Stimulated activated CD8-positive, alpha-beta memory T cell treated with anti-CD3 and anti-CD28 coated beads, Interleukin-4, amount 100 ng/mL, for 48 hours (primary cell): Measurements from ENCODE around the gene AARS1.
A peak's percentile ranks its signal among the peaks of the same experiment; 100 is the strongest.
"Not testable (repeated sequence)": the region's sequence is repeated elsewhere in the genome, so short reads cannot be mapped to it uniquely, and the experiment has no call there.

Experiments used
- DNase-seq: peaks from one replicate; pipeline ENCODE4 v3.0.0-alpha.2; 2020

The AARS1 gene

DNA sequence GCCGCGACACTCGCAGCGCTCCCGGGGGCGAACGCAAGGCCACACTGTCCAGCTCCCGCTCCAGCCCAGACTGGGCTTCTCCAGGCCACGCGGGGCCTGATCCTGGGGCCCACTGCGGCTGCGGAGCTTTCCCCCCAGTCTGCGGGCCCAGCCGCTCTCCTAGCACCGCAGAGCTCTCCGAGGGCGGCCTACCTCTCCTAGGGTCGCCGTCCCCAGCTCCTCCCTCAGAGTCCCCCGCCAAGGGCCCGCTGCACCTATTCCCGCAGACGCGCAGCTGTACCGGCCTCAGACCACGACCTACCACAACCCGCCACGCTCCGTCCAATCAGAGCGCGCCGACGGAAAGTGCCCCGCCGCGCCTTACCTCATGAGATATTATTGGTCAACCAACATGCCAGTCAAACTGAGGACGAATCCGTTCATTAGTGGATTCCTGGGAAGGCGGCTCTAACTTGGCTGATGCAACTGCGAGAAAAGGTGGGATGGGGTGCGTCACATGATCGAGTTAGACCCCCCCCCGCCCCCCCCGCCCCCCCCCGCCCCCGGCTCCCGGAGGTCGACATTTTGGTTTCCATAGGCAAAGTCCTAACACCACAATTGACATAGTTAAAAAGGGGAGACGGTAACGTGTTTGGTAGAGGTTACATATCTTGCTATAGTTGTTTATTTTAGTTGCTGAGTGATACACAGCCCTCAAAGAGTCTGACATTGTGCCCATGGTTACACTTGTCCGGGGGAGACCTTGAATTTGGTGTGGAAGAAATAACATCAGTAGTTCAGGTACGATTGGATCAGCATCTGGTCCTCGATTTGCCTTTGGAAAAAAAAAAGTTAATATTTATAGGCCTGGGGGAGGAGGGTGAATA lies at the start of gene AARS1:
TSS of gene AARS1 (minus strand) at position 278 of the 866 bp plus-strand sequence. CDS start 6,743 bp downstream, outside the sequence.
- peak; percentile 94 for DNase-seq

DNA sequence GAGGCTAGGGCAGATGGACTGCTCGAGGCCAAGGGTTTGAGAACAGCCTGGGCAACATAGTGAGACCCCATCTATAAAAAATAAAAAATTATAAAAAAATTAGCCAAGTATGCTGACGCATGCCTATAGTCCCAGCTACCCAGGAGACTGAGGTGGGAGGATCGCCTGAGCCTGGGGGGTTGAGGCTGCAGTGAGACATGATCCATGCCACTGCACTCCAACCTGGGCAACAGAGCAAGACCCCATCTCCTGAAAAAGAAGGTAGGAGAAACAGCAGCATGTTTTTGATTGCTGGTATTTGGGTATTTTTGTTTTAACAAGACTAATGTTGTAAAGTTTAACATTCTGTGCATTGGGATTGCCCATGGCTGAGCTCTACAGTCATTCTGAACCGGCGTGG lies 48.5 kb upstream of the AARS1 start:
- DNase-seq: no peak

DNA sequence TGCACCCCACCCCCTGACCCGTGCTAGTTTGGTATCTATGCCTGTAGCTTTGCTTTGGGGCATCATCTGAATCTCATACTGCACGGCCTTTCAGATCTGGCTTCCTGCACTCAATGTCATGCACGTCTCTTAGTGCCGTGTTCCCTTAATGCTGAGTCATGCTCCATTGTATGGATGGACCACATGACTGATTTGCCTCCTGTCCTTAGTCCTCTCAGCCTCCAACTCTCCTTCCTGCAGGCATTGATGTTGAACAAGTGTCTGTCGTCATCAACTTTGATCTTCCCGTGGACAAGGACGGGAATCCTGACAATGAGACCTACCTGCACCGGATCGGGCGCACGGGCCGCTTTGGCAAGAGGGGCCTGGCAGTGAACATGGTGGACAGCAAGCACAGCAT lies 43.4 kb upstream of the AARS1 start:
- DNase-seq: not testable (repeated sequence)

DNA sequence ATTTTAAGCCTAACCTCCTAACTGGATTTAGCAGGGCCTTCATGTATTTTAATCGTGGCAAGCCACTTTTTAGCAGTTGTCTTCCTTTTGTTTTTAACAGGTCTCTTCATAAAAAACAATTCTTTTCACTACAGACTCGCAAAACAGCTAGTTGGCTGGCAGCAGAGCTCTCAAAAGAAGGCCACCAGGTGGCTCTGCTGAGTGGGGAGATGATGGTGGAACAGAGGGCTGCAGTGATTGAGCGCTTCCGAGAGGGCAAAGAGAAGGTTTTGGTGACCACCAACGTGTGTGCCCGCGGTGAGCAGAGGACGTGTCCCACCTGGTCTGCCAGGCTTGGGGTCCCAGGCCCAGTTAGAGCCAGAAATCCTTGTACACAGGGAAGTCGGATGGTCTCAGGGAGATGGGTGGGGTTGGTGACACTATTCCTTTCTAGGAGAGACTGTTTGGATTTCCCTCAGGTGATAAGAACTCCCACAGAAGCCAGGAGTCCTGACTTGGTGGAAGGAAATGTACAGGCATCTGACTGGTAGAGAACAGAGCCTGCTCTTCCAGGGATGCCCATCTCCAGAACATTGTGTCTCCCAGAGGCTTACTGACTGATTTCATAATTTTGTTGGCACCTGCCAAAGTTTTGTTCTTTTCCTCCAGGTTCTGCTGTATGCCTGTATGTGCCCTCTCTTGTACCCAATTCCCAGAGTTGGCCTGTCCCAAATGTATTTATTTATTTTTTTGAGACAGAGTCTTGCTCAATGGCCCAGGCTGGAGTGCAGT lies 42.5 kb upstream of the AARS1 start:
- no peak for DNase-seq

DNA sequence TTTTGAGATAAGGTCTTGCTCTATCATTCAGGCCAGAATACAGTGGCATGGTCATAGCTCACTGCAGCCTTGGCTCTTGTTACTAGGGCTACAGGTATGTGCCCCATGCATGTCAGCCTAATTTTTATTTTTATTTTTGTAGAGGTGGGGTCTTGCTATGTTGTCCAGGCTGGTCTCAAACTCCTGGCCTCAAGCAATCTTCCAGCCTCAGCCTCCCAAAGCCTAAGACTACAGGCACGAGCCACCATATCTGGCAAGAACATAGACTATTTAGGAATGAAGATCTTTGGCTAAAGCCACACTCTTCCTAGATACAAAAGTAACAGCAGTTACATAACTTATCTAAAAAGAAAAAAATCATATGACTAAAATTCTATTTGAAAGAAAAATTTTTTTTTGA lies 41.8 kb upstream of the AARS1 start:
- no peak for DNase-seq

DNA sequence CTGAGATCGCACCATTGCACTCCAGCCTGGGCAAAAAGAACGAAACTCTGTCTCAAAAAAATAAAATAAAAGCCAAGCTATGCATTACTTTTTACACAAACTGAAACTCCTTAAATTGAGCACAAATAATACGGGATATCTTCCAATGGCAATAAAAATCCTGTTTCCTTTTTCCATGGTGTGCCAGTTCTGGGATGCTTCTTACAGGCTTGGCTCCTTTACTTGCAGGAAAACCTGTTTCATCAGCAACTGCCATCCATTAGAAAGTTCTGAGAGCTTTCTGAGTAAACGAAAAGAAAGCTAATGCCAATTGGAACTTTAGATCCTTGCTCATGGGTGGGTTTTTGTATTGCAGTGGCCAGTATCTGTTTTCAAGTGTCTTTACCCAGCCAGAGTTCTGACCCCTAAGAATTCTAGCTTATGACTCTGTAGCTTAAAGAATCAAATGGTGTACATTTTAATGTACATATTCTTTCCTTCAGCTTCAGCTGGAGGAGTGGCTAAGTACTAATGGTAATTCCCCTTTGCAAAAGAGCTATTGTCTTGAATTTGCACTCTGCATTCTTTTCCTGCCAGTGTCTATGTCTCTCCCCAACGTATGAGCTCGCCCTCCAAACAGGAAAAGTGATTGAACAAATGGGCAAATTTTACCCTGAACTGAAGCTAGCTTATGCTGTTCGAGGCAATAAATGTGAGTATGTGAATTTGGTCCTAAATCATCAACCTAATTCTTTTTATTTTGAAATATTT lies 35.9 kb upstream of the AARS1 start:
- no peak for DNase-seq

DNA sequence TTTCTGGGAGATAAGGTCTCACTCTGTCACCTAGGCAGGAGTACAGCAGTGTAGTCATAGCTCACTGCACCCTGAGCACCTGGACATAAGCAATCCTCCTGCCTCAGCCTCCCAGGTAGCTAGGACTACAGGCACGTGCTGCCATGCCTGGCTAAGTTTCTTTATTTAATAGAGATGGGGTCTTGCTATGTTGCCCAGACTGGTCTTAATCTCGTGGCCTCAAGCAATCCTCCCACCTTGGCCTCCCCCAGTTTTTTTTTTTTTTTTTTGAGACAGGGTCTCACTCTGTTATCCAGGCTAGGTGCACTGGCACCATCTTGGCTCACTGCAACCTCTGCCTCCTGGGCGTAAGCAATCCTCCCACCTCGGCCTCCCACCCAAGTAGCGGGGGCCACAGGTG lies 30.8 kb upstream of the AARS1 start:
- no peak for DNase-seq

DNA sequence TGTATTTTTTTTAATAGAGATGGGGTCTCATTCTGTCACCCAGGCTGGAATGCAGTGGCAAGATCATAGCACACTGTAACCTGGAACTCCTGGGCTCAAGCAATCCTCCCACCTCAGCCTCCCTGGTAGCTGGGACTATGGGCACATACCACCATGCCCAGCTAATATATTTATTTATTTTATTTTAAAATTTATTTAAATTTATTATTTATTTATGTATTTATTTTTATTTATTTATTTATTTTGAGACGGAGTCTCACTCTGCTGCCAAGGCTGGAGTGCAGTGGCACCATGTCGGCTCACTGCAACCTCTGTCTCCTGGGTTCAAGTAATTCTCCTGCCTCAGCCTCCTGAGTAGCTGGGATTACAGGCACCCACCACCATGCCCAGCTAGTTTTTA lies 18.4 kb upstream of the AARS1 start:
- DNase-seq: not testable (repeated sequence)

DNA sequence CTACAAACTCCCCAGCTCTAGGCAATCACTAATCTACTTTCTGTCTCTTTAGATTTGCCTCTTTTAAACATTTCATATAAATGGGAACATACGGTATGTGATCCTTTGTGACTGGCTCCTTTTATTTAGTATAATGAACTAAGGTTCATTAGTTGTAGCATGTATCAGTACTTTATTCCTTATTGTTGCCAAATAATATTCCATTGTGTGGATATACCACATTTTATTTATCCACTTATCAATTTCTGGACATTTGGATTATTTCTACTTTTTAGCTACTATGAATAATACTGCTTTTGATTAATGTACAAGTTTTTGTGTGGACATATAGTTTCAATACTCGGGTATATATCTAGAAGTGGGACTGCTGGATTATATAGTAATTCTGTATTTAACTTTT lies 17.6 kb upstream of the AARS1 start:
- DNase-seq: no peak

DNA sequence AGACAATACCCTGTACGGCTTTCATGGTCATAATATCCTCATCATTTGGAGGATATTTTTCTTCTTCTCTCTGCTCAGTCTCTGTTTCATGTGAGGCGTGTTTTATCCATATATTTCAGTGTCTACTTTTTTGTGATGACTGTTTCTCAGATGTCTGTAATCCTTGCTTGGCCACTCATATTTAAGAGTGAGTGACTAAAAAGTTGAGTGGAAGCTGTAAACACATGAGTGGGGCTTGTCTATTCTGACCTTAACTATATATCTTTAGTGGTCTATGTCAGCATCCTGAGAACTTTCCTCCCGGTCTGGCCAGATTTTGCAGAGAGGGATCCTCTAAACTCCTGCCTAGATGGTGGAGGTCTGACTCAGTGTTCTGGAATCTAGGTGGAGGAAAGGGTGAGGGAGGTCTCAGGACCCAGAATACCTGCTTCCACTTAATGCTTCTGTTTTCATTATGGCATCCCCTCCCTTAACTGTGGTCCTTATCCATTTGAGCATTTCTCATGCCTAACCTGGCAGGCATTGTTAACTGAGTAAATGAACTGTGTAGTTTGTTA lies 15.7 kb upstream of the AARS1 start:
- DNase-seq: no peak

DNA sequence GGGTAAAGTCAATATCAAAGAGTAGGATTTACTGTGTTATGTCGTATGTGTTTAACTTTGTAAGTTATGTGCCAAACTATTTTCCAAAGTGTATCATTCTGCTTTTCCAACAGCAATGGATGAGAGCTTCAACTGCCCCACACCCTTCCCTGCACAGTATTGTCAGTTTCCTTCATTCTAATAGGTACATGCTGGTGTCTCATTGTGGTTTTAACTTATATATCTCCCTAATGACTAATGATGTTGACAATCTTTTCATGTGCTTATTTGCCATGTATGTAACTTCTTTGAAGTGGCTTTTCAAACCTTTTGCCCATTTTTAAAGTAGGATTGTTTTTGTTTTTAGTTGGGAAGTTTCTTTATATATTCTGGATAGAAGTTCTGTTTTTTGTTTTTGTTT lies 13.4 kb upstream of the AARS1 start:
- no peak for DNase-seq

DNA sequence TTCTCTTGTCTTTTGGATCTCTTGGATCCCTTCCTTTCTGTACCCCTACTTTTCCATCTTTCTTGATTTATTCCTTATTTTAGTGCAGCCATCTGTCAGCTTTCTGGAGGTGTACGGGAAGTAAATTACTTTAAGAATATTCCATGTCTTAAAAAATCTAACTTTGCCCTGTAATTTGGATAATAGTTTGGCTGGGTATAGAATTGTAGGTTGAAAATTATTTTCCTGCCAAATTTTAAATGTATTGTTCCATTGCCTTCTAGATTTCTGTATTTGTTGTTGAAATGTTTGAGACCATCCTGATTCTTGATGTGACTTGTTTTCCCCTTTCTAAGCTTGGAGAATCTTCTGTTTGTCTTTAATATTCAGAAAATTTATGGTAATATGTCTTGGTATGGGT lies 11.8 kb upstream of the AARS1 start:
- no peak for DNase-seq

DNA sequence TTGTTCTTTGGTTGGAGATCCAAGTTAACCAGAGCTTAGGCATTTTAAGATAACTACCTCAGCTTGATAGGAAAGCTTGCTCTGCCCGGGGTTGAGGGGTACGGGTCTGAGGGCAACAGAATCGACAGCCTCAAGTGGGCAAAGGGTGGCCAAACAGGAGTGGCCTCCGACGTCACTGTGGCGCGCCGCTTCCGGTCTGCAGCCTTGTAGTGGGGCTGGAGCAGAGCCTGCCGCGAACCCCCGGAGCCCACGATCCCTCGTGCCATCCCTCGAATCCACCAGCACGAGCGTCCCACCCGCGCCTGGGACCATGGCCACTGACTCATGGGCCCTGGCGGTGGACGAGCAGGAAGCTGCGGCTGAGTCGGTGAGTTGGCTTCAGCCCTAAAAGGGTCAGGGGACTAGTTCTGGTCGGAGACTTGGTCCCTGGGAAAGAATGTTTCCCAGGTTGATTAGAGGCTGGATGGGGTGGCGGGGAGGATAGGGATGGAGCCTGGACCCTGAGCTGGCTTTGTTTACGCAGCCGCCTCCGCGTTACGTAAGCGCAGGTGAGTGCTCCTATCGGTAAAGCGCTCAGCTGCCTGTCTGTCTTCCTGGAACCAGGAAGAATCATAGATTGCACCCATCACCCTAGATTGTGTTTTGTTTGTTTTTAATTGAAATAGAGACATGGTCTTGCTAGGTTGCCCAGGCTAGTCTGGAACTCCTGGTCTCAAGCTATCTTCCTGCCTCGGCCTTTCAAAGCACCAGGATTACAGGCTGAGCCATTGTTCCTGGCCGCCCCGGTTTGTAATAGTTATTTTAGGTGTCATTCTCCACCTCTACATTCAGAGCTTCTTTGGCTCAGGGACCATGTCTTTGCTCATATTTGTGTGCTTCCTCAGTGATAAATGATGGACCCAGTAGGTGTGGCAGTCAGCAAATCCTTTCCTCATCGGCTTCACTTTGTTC lies 10.0 kb upstream of the AARS1 start, which contains the start of gene DDX19B:
TSS of gene DDX19B (plus strand) at position 199 of the 951 bp plus-strand sequence. CDS start at position 311, 112 bp downstream.
- DNase-seq: peak; percentile 80

DNA sequence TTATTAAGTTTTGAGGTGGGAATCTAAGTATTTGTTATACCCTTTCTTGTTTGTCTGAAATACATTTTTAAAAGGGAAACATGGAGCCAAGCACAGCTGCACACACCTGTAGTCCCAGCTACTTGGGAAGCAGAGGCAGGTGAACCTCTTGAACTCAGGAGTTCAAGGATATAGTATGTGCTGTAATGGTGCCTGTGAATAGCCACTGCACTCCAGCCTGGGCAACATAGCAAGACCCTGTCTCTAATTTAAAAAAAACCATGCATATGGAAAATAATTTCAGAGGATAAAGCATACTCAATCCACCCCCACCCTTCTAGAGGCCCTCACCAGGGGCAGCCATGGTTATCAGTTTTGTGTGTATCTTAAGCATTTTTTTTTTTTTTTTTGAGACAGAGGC lies 6.3 kb upstream of the AARS1 start:
- DNase-seq: no peak

DNA sequence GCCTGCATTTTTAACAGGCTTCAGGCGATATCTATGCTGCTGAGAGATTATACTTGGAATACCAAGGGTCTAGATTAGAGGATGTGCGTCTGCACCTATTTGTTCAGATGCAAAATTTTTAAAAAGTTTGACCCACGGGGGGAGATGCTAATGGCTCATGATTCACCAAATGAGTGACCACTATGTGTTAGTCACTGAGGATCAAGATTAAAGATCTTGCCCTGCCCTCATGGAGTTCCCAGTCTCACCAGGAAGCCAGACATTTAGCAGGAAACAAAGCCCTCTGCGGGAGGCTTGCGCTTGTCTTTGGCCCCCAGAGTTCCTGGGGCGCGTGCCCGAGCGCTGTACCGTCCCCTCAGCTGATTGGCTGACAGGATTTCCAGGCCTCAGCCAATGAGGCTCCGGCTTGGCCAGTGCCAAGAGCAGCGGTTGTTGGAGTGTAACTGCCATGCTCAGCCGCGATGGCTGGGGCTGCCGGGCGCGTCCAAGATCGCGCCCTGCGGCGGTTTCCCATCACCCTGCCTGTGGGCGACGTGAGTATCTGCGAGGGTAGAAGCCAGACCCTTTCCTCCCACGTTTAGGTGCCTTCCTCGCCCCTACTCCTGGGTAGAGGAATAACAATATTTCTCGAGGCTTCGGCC lies 5.2 kb upstream of the AARS1 start:
- DNase-seq: no peak

DNA sequence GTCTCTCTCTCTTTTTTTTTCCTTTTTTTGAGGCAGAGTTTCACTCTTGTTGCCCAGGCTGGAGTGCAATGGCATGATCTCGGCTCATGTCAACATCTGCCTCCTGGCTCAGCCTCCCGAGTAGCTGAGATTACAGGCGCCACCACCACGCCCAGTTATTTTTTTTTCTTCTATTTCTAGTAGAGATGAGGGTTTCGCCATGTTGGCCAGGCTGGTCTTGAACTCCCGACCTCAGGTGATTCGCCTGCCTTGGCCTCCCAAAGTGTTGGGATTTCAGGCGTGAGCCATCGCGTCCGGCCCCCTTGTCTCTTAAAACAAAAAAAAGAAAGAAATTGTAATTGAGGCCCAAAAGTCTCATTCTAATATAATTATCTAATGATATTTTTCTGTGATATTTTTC lies 2.8 kb upstream of the AARS1 start:
- not testable (repeated sequence) for DNase-seq

DNA sequence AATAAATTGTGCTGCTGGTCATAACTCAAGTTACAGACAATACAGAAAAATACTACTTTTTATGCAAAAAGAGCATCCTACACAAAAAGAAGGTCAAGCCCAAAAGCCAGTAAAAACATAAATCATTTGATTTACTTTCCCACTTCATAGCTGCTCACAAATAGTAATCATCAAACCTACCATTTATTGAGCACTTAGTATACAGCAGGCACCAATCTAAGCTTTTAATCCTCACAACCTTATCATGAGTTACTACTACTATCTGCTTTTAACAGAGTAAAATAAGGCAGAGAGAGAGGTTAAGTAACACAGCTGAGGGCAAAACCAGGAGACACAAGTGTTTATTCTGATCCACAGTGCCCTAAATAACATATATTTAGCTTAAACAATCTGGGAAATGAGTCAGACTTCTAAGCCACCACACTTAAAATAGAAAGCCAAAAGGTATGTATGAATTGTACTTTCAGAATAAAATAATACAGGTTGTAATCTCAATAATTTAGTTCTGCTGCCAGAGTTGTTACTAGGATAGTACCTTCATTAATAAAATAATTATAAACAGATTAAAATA lies 1.7 kb upstream of the AARS1 start:
- DNase-seq: no peak

DNA sequence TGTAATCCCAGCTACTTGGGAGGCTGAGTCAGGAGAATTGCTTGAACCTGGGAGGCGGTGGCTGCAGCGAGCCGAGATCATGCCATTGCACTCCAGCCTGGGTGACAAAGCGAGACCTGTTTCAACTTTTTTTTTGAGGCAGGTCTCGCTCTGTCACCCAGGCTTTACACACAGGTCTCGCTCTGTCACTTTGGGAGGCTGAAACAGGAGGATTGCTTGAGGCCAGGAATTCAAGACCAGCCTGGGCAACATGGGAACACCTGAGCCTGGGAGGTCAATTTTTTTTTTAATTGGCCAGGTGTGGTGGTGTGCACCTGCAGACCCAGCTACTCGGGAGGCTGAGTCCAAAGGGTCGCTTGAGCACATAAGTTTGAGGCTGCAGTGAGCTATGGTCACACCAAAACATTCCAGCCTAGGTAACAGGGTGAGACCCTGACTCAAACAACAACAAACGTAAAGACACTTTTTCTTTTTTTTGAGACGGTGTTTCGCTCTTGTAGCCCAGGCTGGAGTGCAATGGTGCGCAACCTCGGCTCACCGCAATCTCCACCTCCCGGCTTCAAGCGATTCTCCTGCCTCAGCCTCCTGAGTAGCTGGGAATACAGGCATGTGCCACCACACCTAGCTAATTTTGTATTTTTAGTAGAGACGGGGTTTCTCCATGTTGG lies 1.9 kb downstream of the AARS1 start:
- not testable (repeated sequence) for DNase-seq

DNA sequence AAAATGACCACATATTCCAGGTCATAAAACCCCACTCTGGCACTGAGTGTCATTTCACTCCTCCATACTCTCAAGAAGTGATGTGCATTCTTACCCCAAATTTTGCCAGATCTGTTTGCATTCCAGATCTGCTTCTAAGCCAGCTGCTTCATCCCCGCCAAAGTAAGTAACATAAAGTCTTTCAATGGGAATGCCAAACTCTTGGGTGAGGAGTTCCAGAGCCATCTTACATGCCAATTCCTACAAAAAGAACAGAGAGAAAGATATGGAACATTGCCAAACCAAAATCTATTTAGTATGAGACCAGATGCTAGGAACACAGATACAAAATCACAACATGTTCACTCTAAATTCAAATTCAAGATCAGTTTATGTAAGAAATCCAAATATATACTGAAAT lies 12.9 kb downstream of the AARS1 start:
- DNase-seq: no peak

DNA sequence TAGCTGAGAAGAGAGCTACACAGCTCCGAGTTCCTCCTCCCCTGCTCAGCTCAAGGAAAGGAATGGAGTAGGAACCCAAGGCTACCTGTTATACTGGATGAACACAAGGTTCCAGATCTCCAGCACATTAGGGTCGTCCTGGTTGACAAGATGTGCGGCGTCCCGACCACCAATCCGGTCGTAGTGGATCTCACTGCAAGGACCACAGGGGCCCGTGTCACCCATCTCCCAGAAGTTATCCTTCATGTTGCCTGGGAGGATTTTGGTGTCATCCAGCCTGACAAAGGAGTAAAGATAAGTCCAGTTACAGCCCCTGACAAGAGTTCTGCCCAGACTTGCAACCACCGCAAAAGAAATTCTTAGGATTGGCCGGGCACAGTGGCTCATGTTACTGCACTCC lies 17.6 kb downstream of the AARS1 start:
- no peak for DNase-seq
